H1 (cell line): ENCODE data around the gene GYPE.
"Not testable (repeated sequence)": the region's sequence is repeated elsewhere in the genome, so short reads cannot be mapped to it uniquely, and the experiment has no call there.

ENCODE experiments used
- BCL11A ChIP-seq, 2 experiments: IDR thresholded peaks; one replicate each; pipeline ENCODE4 v1.6.1; 2011; ENCODE audit warnings: low read depth in 2 of 2, low read length in 2 of 2, mild to moderate bottlenecking in 2 of 2
- BRCA1 ChIP-seq: IDR thresholded peaks from 2 replicates; pipeline ENCODE4 v1.6.1; 2012; ENCODE audit warnings: low read depth, low read length, improper control_type of control experiment
- CEBPB ChIP-seq: IDR thresholded peaks from 2 replicates; pipeline ENCODE4 v1.6.1; 2012; ENCODE audit warnings: low read depth, low read length
- CHD2 ChIP-seq: IDR thresholded peaks from 2 replicates; pipeline ENCODE4 v1.6.1; 2012; ENCODE audit warnings: low read length, improper control_type of control experiment
- EP300 ChIP-seq, 2 experiments: IDR thresholded peaks; 1 replicate in 1 of 2; 2 replicates in 1 of 2; pipeline ENCODE4 v1.6.1; 2011 to 2012; ENCODE audit warnings: low read depth in 2 of 2, low read length in 2 of 2, mild to moderate bottlenecking in 2 of 2, borderline replicate concordance in 1 of 2, inconsistent platforms in 1 of 2, moderate library complexity in 1 of 2
- EZH2 ChIP-seq: fragments of 200-600 bp; sonication (generic); IDR thresholded peaks from 2 replicates; pipeline ENCODE4 v1.7.1; 2012; ENCODE audit warnings: low read depth, mild to moderate bottlenecking, moderate library complexity, low read length, inconsistent platforms; ENCODE audit not compliant: severe bottlenecking
- FOSL1 ChIP-seq: IDR thresholded peaks from 2 replicates; pipeline ENCODE4 v1.6.1; 2011; ENCODE audit warnings: mild to moderate bottlenecking, low read depth, low read length, moderate library complexity; ENCODE audit not compliant: insufficient read depth
- JUND ChIP-seq: IDR thresholded peaks from 2 replicates; pipeline ENCODE4 v1.6.1; 2011; ENCODE audit warnings: mild to moderate bottlenecking, improper control_type of control experiment, low read length
- POLR2AphosphoS5 ChIP-seq: IDR thresholded peaks from 2 replicates; pipeline ENCODE4 v1.6.1; 2011; ENCODE audit warnings: low read depth, low read length
- SIN3A ChIP-seq, 2 experiments: IDR thresholded peaks in 1 of 2; conservative IDR thresholded peaks in 1 of 2; 2 replicates each; pipeline ENCODE4 v1.6.1; 2011 to 2012; ENCODE audit warnings: low read length in 2 of 2, improper control_type of control experiment in 1 of 2, low read depth in 1 of 2, mild to moderate bottlenecking in 1 of 2
- TCF12 ChIP-seq: IDR thresholded peaks from 2 replicates; pipeline ENCODE4 v1.6.1; 2011; ENCODE audit warnings: low read depth, mild to moderate bottlenecking, low read length
- YY1 ChIP-seq: IDR thresholded peaks from 2 replicates; pipeline ENCODE4 v1.6.1; 2011; ENCODE audit warnings: low read depth, mild to moderate bottlenecking, low read length
- TF ChIP-seq, protein P1 (sequence below), 3 experiments: IDR thresholded peaks; 1 replicate in 2 of 3; 2 replicates in 1 of 3; pipeline versions ENCODE4 v1.5.1 to v1.6.1; 2011; ENCODE audit warnings: low read length in 3 of 3, mild to moderate bottlenecking in 3 of 3, inconsistent platforms in 2 of 3, low read depth in 1 of 3, moderate library complexity in 1 of 3; ENCODE audit not compliant: insufficient read depth in 1 of 3; ENCODE audit errors: control extremely low read depth in 1 of 3

- TF ChIP-seq BCL11A (IDR thresholded peaks at IDR 0.05; ENCODE audit: low read depth in 2 of 2, low read length in 2 of 2); EP300 (IDR thresholded peaks at IDR 0.05; ENCODE audit: borderline replicate concordance in 1 of 2, low read depth in 2 of 2, low read length in 2 of 2); TCF12; BRCA1; FOSL1; CEBPB; SIN3A (conservative IDR thresholded peaks at IDR 0.05 in 1 of 2, IDR thresholded peaks at IDR 0.05 in 1 of 2; ENCODE audit: low read depth in 1 of 2, low read length in 2 of 2); YY1; CHD2; JUND; EZH2; POLR2AphosphoS5: not testable (repeated sequence)
- TF ChIP-seq, protein P1, sequence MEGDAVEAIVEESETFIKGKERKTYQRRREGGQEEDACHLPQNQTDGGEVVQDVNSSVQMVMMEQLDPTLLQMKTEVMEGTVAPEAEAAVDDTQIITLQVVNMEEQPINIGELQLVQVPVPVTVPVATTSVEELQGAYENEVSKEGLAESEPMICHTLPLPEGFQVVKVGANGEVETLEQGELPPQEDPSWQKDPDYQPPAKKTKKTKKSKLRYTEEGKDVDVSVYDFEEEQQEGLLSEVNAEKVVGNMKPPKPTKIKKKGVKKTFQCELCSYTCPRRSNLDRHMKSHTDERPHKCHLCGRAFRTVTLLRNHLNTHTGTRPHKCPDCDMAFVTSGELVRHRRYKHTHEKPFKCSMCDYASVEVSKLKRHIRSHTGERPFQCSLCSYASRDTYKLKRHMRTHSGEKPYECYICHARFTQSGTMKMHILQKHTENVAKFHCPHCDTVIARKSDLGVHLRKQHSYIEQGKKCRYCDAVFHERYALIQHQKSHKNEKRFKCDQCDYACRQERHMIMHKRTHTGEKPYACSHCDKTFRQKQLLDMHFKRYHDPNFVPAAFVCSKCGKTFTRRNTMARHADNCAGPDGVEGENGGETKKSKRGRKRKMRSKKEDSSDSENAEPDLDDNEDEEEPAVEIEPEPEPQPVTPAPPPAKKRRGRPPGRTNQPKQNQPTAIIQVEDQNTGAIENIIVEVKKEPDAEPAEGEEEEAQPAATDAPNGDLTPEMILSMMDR (IDR thresholded peaks at IDR 0.05; ENCODE audit: control extremely low read depth in 1 of 3, insufficient read depth in 1 of 3, low read depth in 1 of 3, low read length in 3 of 3), result not testable (repeated sequence)
Observed at GRCh38 chr4:143849296-143849695, 56.1 kb downstream of the GYPE start.
